Astrocyte of the spinal cord (primary cell): Measurements from ENCODE around the gene RAPGEF5.

ENCODE experiments used
- DNase-seq: peaks from one replicate; pipeline ENCODE4 v3.0.0; 2011; ENCODE audit warnings: low read depth, low spot score
- H3K4me3 ChIP-seq: 2 replicates; pipeline ENCODE4 v1.5.1; 2011; ENCODE audit warnings: low read depth, mild to moderate bottlenecking, low read length, moderate library complexity
- CTCF ChIP-seq: IDR thresholded peaks from 2 replicates; pipeline ENCODE4 v1.5.1; 2012; ENCODE audit warnings: low read depth, mild to moderate bottlenecking, low read length, inconsistent platforms
- in situ Hi-C: cut with HindIII; loops from 2 replicates; pipeline ENCODE4 v1.10.0; 2017; ENCODE audit warnings: low sequenced_read_pairs

The RAPGEF5 gene

DNA sequence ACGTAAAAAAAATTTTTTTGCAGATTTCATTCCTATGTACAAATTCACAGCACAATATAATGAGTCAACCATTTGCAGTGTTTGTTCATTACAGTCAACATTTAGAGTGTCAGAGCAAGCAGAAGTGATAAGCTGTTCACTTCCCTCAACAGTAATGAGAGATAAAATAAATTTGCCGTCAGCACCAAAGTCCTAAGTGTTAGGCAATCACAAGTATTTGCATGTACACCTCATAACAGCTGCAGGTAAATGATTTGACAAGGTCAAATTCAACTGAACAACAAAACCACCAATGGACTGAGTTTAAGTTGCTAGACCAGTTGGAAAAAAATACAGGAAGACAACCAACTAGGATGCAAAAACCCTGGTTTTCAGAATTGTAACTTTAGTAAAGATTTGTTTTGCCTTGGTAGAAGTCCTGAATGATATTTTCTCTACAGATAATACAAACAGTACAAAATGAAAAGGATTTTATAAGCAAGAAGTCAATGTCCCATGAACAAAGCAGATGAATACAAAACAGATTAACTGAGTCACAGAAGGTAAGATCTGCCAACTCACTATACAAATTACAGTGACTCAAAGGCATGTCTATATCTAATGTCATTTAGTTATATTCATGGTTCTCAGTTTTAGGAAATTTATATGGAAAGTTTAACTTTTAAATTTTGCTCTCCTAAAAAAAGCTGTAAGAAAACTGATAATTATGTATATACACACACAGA, 10.4 kb downstream of the RAPGEF5 start:
- DNase-seq = no peak
- in situ Hi-C loops = no loop called here
- no peak for TF ChIP-seq CTCF
- no peak overlapping the region for H3K4me3 ChIP-seq

- no peak overlapping the region for H3K4me3 ChIP-seq
- TF ChIP-seq CTCF = no peak
- no peak for DNase-seq
- in situ Hi-C loops = no loop called here
These were observed 12.3 kb downstream of the RAPGEF5 start for GRCh38 chr7:22344655-22345054.

DNA sequence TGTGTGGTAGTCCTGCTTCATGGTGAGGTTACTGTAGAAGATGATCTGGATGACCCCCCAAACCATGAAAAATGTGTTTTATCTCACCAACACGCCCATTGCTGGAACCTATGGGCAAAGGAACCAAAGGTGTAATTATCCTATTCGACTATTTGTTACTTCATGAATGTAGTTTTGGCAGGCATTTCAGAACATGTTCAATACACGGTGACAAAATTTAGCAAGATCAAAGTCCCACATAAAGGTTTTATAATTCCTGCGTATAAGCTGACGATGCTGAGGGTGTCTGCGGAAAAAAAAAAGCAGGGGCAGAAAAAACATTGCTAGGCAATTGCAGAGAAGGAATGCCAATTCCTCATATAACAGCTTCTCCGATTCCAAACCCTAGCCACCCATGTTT, 13.3 kb downstream of the RAPGEF5 start:
- in situ Hi-C loops = no loop called here
- no peak for DNase-seq
- no peak overlapping the region for H3K4me3 ChIP-seq
- no peak for TF ChIP-seq CTCF

DNA sequence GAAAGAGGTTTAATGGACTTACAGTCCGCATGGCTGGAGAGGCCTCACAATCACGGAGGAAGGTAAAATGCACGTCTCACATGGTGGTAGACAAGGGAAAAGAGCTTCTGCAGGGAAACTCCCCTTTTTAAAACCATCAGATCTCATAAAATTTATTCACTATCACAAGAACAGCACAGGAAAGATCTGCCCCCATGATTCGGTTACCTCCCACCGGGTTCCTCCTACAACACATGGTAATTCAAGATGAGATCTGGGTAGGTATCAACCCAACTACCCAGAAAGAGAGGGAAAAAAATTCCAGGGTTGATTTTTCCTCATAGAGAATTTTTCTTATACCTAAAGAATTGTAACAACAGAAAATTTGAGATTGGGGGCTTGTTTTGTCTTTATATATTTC, 13.9 kb downstream of the RAPGEF5 start:
- H3K4me3 ChIP-seq = no peak overlapping the region
- TF ChIP-seq CTCF = no peak
- in situ Hi-C loops = no loop called here
- DNase-seq = no peak

DNA sequence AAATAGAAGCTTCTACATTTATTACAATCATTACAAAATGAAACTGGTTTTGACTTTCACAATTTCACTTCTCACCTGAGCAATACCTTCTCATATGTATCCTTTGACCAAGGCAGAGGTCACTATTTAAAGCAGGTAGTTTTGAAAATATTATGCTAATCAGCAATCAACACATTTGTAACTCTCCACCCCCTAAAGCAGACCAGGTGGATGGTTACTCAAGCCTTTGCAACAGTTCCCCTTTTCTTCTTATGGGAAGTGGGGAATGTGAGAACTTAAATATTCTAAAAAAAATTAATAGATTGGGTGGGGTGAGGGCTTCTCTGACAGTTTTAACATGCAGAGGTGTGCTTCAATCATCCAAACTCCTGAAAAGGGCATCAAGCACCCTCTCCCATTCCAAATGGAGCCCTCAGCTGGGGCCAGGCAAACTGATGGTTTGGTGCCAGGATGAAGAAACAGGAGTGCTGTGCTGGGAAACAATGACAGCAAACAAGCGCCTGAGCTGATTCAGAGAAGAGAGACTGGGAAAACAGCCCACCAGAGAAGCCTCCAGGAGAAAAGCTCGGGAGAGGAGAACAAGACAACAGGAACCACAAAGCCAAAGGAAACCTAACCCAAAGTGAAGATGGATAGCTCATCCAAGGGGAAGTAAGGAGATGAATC, 17.1 kb downstream of the RAPGEF5 start:
- no peak for DNase-seq
- in situ Hi-C loops = no loop called here
- no peak overlapping the region for H3K4me3 ChIP-seq
- TF ChIP-seq CTCF = no peak

- no peak for DNase-seq
- in situ Hi-C loops = no loop called here
- H3K4me3 ChIP-seq = no peak overlapping the region
- no peak for TF ChIP-seq CTCF
These were observed 18.1 kb downstream of the RAPGEF5 start for GRCh38 chr7:22338877-22339276.
